GM18867 (cell line): Measurements from ENCODE around the gene CSNK2A2.

ENCODE experiments used
- ATAC-seq: cut with Tn5 transposase; IDR thresholded peaks from one replicate; pipeline ENCODE4 v1.9.1; 2021; ENCODE audit warnings: mild to moderate bottlenecking, moderate library complexity; ENCODE audit not compliant: unreplicated experiment

The CSNK2A2 gene

GRCh38 chr16:58200004-58200797 lies 2.3 kb upstream of the CSNK2A2 start:
- no peak for ATAC-seq

GRCh38 chr16:58198803-58199411 lies 1.0 kb upstream of the CSNK2A2 start:
- no peak for ATAC-seq

GRCh38 chr16:58197314-58198012 lies 443 bp downstream of the CSNK2A2 start:
- ATAC-seq, result peak; percentile 20

GRCh38 chr16:58196898-58197313 lies 1.0 kb downstream of the CSNK2A2 start:
- ATAC-seq, result no peak

GRCh38 chr16:58195771-58196170 lies 2.1 kb downstream of the CSNK2A2 start:
- no peak for ATAC-seq

- ATAC-seq, result no peak
These were observed 2.6 kb downstream of the CSNK2A2 start for GRCh38 chr16:58195344-58195743.

GRCh38 chr16:58194790-58195189 lies 3.1 kb downstream of the CSNK2A2 start:
- no peak for ATAC-seq

- no peak for ATAC-seq
These were observed 10.1 kb downstream of the CSNK2A2 start for GRCh38 chr16:58187665-58188421.

GRCh38 chr16:58187092-58187491 lies 10.8 kb downstream of the CSNK2A2 start:
- no peak for ATAC-seq

GRCh38 chr16:58186176-58186944 lies 11.5 kb downstream of the CSNK2A2 start:
- ATAC-seq, result no peak

- ATAC-seq, result no peak
These were observed 20.6 kb downstream of the CSNK2A2 start for GRCh38 chr16:58177353-58177710.

GRCh38 chr16:58176608-58177352 lies 21.1 kb downstream of the CSNK2A2 start:
- ATAC-seq, result no peak

GRCh38 chr16:58170223-58170622 lies 27.7 kb downstream of the CSNK2A2 start:
- ATAC-seq, result no peak

GRCh38 chr16:58160855-58161254 lies 37.1 kb downstream of the CSNK2A2 start:
- ATAC-seq, result no peak

- no peak for ATAC-seq
These were observed 39.2 kb downstream of the CSNK2A2 start for GRCh38 chr16:58158725-58159124.

- no peak for ATAC-seq
These were observed 39.9 kb downstream of the CSNK2A2 start for GRCh38 chr16:58157951-58158540.

GRCh38 chr16:58157239-58157638 lies 40.7 kb downstream of the CSNK2A2 start:
- no peak for ATAC-seq

GRCh38 chr16:58155839-58156238 lies 42.1 kb downstream of the CSNK2A2 start:
- no peak for ATAC-seq

- no peak for ATAC-seq
These were observed 43.6 kb downstream of the CSNK2A2 start for GRCh38 chr16:58154345-58154744.
